ENCODE results near the gene IRF7. TPM values are rescaled to one million over a fixed set of nuclear protein-coding genes. Genes with fewer than 3 reads are reported as not detected.

The IRF7 gene
- total and polyA plus RNA-seq, 9 of the 15 experiments (the other 6 are each of a cell fraction or from before 2014, with no cell fraction given), result 0.27 to 7.6 (median 1.8) TPM

DNA sequence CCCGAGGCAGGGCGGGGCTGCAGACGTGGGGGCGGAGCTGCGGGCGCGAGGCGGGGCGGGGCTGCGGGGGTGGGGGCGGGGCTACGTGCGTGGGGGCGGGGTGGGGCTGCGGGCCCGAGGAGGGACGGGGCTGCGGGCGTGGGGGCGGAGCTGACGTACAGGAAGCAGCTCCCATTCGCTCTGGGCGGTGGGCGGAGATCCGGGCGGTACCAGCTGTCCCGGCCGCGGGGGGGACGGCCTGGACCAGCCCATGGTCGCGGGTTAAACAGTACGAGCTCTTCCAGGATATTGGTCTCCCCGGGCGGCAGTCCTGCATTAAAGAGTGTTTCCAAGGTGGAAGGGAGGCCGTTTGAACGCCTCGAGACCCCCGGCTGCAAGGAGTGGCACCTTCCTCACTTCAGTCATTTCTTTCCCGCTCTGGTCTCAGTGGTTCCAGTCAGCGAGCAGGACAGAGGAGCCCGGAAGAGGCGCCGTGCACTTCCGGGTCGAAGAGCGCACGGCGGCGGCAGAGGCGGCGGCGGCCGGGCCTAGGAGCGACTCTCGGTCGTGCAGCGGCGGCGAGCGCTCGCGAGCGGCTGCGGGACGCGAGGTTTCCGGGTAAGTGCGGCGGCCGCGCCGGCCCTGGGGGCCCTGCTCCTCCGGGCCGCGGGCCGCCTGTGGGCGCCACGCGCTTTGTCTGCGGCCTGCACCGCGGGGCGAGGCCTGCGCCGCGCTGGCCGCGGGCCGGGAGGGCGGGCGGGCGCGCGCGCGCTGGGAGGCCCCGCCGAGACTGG is 39.6 kb downstream of the IRF7 start, which contains the start of gene PHRF1:
PHRF1 (plus strand) TSS at position 475 of the 773 bp plus-strand sequence. CDS start 5,043 bp downstream, outside the sequence.
- peak within 1 kb of the TSS; percentile 97 to 100 for H3K9ac ChIP-seq (ENCODE audit: insufficient read depth in 1 of 2, low read depth in 2 of 2, low read length in 2 of 2)
- peak within 1 kb of the TSS; percentile 99 for H2AFZ ChIP-seq (ENCODE audit: low read depth, low read length)
- H3K4me3 ChIP-seq, result peak within 1 kb of the TSS; percentile 90
- peaks cover 44 to 74% of the 10 kb centered on the region in 2 experiments for H3K4me1 ChIP-seq (replicated peaks in 1 of 2; ENCODE audit: control insufficient read depth in 2 of 2, insufficient read depth in 2 of 2, low read length in 2 of 2)
- no peaks in the 10 kb centered on the region for H3K27me3 ChIP-seq (ENCODE audit: control insufficient read depth in 2 of 2, insufficient read depth in 2 of 2, low read length in 2 of 2)
- H3K4me2 ChIP-seq (ENCODE audit: insufficient read depth, low read length), result peak within 1 kb of the TSS; percentile 97
- DNase-seq (ENCODE audit: extremely low read depth in 1 of 4, low spot score in 3 of 4), result peak; percentile 75 to 99 (median 94)
- peaks cover 36% of the 10 kb centered on the region; the same call in 2 of the 3 replicates for H3K36me3 ChIP-seq (ENCODE audit: control insufficient read depth, insufficient read depth, low read length)
- BruUV-seq (replicated peaks), result no TSS peak
- peak; percentile 32 for FAIRE-seq
- POLR2A ChIA-PET, result interaction anchor here (0.5 to 1.2 kb wide), 11 partner anchors 8 to 373 kb away, joined by 3 to 6 read pairs (median 3); no protein-coding TSS in a partner anchor
- H3K79me2 ChIP-seq (ENCODE audit: control insufficient read depth, insufficient read depth, low read length), result peaks cover 67% of the 10 kb centered on the region
- peaks cover 40% of the 10 kb centered on the region for H4K20me1 ChIP-seq (replicated peaks; ENCODE audit: control insufficient read depth, insufficient read depth, low read length)
- in situ Hi-C loops (cut with MboI), result no loop called here
- H3K9me1 ChIP-seq (ENCODE audit: control insufficient read depth, insufficient read depth, low read length), result peaks cover 12% of the 10 kb centered on the region
- H3K27ac ChIP-seq (ENCODE audit: extremely low read depth, low read depth, low read length), result peak within 1 kb of the TSS; percentile 100
- intact Hi-C loops (cut with micrococcal nuclease), result no loop called here
- CTCF ChIA-PET (ENCODE audit: low intra/inter-chr PET ratio), result no interaction called here
- ATAC-seq, result peak; percentile 89
- 2% methylated on average over 37 of the region's 99 CpGs for WGBS (ENCODE audit: insufficient coverage, low coverage, missing lambda C conversion rate)
- H3K9me3 ChIP-seq (replicated peaks; ENCODE audit: control insufficient read depth, insufficient read depth, low read depth, low read length), result no peaks in the 10 kb centered on the region
- TF ChIP-seq CREB3L1 (IDR thresholded peaks at IDR 0.05; ENCODE audit: borderline replicate concordance, low read depth), result peak; percentile 74; the same call in 1 of the 2 replicates
- peak; percentile 43 to 49 for TF ChIP-seq MAZ (CRISPR knock-in tag; conservative IDR thresholded peaks at IDR 0.05 in 1 of 2, IDR thresholded peaks at IDR 0.05 in 1 of 2)
- TF ChIP-seq BHLHE40 (IDR thresholded peaks at IDR 0.05; ENCODE audit: low read length), result peak; percentile 95
- TF ChIP-seq KAT7 (CRISPR knock-in tag; IDR thresholded peaks at IDR 0.05; ENCODE audit: borderline replicate concordance), result 0 out of 2 replicates have a peak, but pooled peaks have one; percentile 23
- peak; percentile 91 for TF ChIP-seq SIN3B (IDR thresholded peaks at IDR 0.05; ENCODE audit: low read depth)
- TF ChIP-seq ZFP91 (CRISPR knock-in tag; IDR thresholded peaks at IDR 0.05), result no peak
- TF ChIP-seq, protein P1, sequence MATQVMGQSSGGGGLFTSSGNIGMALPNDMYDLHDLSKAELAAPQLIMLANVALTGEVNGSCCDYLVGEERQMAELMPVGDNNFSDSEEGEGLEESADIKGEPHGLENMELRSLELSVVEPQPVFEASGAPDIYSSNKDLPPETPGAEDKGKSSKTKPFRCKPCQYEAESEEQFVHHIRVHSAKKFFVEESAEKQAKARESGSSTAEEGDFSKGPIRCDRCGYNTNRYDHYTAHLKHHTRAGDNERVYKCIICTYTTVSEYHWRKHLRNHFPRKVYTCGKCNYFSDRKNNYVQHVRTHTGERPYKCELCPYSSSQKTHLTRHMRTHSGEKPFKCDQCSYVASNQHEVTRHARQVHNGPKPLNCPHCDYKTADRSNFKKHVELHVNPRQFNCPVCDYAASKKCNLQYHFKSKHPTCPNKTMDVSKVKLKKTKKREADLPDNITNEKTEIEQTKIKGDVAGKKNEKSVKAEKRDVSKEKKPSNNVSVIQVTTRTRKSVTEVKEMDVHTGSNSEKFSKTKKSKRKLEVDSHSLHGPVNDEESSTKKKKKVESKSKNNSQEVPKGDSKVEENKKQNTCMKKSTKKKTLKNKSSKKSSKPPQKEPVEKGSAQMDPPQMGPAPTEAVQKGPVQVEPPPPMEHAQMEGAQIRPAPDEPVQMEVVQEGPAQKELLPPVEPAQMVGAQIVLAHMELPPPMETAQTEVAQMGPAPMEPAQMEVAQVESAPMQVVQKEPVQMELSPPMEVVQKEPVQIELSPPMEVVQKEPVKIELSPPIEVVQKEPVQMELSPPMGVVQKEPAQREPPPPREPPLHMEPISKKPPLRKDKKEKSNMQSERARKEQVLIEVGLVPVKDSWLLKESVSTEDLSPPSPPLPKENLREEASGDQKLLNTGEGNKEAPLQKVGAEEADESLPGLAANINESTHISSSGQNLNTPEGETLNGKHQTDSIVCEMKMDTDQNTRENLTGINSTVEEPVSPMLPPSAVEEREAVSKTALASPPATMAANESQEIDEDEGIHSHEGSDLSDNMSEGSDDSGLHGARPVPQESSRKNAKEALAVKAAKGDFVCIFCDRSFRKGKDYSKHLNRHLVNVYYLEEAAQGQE (IDR thresholded peaks at IDR 0.05; ENCODE audit: borderline replicate concordance), result no peak
- TF ChIP-seq, protein P1 (CRISPR knock-in tag; IDR thresholded peaks at IDR 0.05; ENCODE audit: low read depth), result peak; percentile 73; the same call in 1 of the 2 replicates
- TF ChIP-seq RFX1 (IDR thresholded peaks at IDR 0.05), result no peak
